WTC11 (cell line): ENCODE results near the gene ADAT2. TPM values are rescaled to one million over a fixed set of nuclear protein-coding genes. Genes with fewer than 3 reads are reported as not detected.
"Not testable (repeated sequence)": the region's sequence is repeated elsewhere in the genome, so short reads cannot be mapped to it uniquely, and the experiment has no call there.

Experiments used
- ATAC-seq: fragments of 200-7000 bp; cut with Tn5 transposase; 2 replicates; pipeline ENCODE4 v1.10.0; 2021; ENCODE audit warnings: mild to moderate bottlenecking, moderate library complexity
- CTCF ChIA-PET: fragments of 300-600 bp; sonication (Branson Sonifier 250); formaldehyde crosslinking; loops from one replicate; lab custom pipeline; 2021; ENCODE audit warnings: antibody characterized with exemption; lab: Charles Lee
- POLR2A ChIA-PET: fragments of 350-600 bp; sonication (Branson Sonifier 250); formaldehyde crosslinking; loops from one replicate; lab custom pipeline; 2021; ENCODE audit warnings: antibody characterized with exemption; lab: Charles Lee
- DNase-seq: peaks from one replicate; pipeline ENCODE4 v3.0.0; 2021; ENCODE audit warnings: low spot score
- H3K27ac Mint-ChIP-seq: 2 replicates; pipeline ENCODE4 v1.8.0; 2021; ENCODE audit warnings: mixed read lengths
- H3K27me3 Mint-ChIP-seq: 2 replicates; pipeline ENCODE4 v1.8.0; 2021; ENCODE audit warnings: low read depth, mild to moderate bottlenecking, moderate library complexity, mixed read lengths
- H3K36me3 Mint-ChIP-seq: 2 replicates; pipeline ENCODE4 v1.8.0; 2021; ENCODE audit warnings: mixed read lengths
- H3K4me1 Mint-ChIP-seq: 2 replicates; pipeline ENCODE4 v1.8.0; 2022; ENCODE audit warnings: mixed read lengths
- H3K4me3 Mint-ChIP-seq: 2 replicates; pipeline ENCODE4 v1.8.0; 2021; ENCODE audit warnings: mild to moderate bottlenecking, moderate library complexity, mixed read lengths
- H3K9me3 Mint-ChIP-seq: 2 replicates; pipeline ENCODE4 v1.8.0; 2021; ENCODE audit warnings: mixed read lengths
- ATF1 ChIP-seq: sonication (generic); formaldehyde crosslinking; IDR thresholded peaks from 2 replicates; pipeline ENCODE4 v1.8.1; 2023; ENCODE audit warnings: mild to moderate bottlenecking, moderate library complexity, missing genetic modification reagents
- CBFB ChIP-seq: sonication (generic); formaldehyde crosslinking; IDR thresholded peaks from 2 replicates; pipeline ENCODE4 v1.8.1; 2022; ENCODE audit warnings: mild to moderate bottlenecking, low read depth, missing genetic modification reagents
- FOXJ3 ChIP-seq: sonication (generic); formaldehyde crosslinking; IDR thresholded peaks from 2 replicates; pipeline ENCODE4 v1.9.0; 2021; ENCODE audit warnings: missing genetic modification reagents, mild to moderate bottlenecking, borderline replicate concordance
- FOXK1 ChIP-seq: sonication (generic); formaldehyde crosslinking; IDR thresholded peaks from 2 replicates; pipeline ENCODE4 v1.8.0; 2022; ENCODE audit warnings: mild to moderate bottlenecking, moderate library complexity, missing genetic modification reagents
- GABPB1 ChIP-seq: sonication (generic); formaldehyde crosslinking; IDR thresholded peaks from 2 replicates; pipeline ENCODE4 v1.8.1; 2023; ENCODE audit warnings: mild to moderate bottlenecking, missing genetic modification reagents
- JUN ChIP-seq: sonication (generic); formaldehyde crosslinking; IDR thresholded peaks from 2 replicates; pipeline ENCODE4 v1.8.0; 2023; ENCODE audit warnings: mild to moderate bottlenecking, missing genetic modification reagents
- NFATC4 ChIP-seq: fragments of 250-450 bp; sonication (Bioruptor Pico); IDR thresholded peaks from 2 replicates; pipeline ENCODE4 v1.9.0; 2021; ENCODE audit warnings: mild to moderate bottlenecking
- NFYB ChIP-seq: sonication (generic); formaldehyde crosslinking; conservative IDR thresholded peaks from 2 replicates; pipeline ENCODE4 v1.8.0; 2022; ENCODE audit warnings: low read depth, missing genetic modification reagents
- NR2C2 ChIP-seq: sonication (generic); formaldehyde crosslinking; IDR thresholded peaks from 2 replicates; pipeline ENCODE4 v1.8.0; 2022; ENCODE audit warnings: mild to moderate bottlenecking, missing genetic modification reagents
- RORB ChIP-seq: fragments of 250-450 bp; sonication (Bioruptor Pico); IDR thresholded peaks from 2 replicates; pipeline ENCODE4 v1.9.0; 2021; ENCODE audit warnings: mild to moderate bottlenecking
- SOX15 ChIP-seq: fragments of 250-450 bp; sonication (Bioruptor Pico); IDR thresholded peaks from 2 replicates; pipeline ENCODE4 v1.9.0; 2021; ENCODE audit warnings: mild to moderate bottlenecking
- TCF7 ChIP-seq: sonication (generic); formaldehyde crosslinking; IDR thresholded peaks from 2 replicates; pipeline ENCODE4 v1.8.0; 2022; ENCODE audit warnings: mild to moderate bottlenecking, low read depth, missing genetic modification reagents, moderate library complexity
- ZNF263 ChIP-seq: sonication (generic); formaldehyde crosslinking; IDR thresholded peaks from 2 replicates; pipeline ENCODE4 v1.8.1; 2022; ENCODE audit warnings: low read depth, mild to moderate bottlenecking, moderate library complexity, missing genetic modification reagents
- ZNF423 ChIP-seq: fragments of 250-450 bp; sonication (Bioruptor Pico); IDR thresholded peaks from 2 replicates; pipeline ENCODE4 v2.1.2; 2022; ENCODE audit warnings: mild to moderate bottlenecking, moderate library complexity
- ZNF671 ChIP-seq: fragments of 250-450 bp; sonication (Bioruptor Pico); IDR thresholded peaks from 2 replicates; pipeline ENCODE4 v1.8.0; 2021; ENCODE audit warnings: mild to moderate bottlenecking
- total RNA-seq: library from RNA; stranded (reverse); gene quantifications from 3 replicates; pipeline ENCODE4 v1.2.3, GENCODE V29; 2021
- TF ChIP-seq, protein P1 (sequence below): sonication (generic); formaldehyde crosslinking; conservative IDR thresholded peaks from 2 replicates; pipeline ENCODE4 v1.8.1; 2023; ENCODE audit warnings: mild to moderate bottlenecking, low read depth, missing genetic modification reagents, moderate library complexity
- TF ChIP-seq, protein P2 (sequence below): fragments of 250-450 bp; sonication (Bioruptor Pico); IDR thresholded peaks from 2 replicates; pipeline ENCODE4 v1.9.0; 2021; ENCODE audit warnings: mild to moderate bottlenecking
- TF ChIP-seq, protein P3 (sequence below): sonication (generic); formaldehyde crosslinking; IDR thresholded peaks from 2 replicates; pipeline ENCODE4 v1.8.1; 2023; ENCODE audit warnings: mild to moderate bottlenecking, missing genetic modification reagents
- TF ChIP-seq, protein P4 (sequence below): sonication (generic); formaldehyde crosslinking; IDR thresholded peaks from 2 replicates; pipeline ENCODE4 v1.8.1; 2023; ENCODE audit warnings: mild to moderate bottlenecking, missing genetic modification reagents, moderate library complexity
- TF ChIP-seq, protein P5 (sequence below): sonication (generic); formaldehyde crosslinking; IDR thresholded peaks from 2 replicates; pipeline ENCODE4 v1.8.1; 2023; ENCODE audit warnings: mild to moderate bottlenecking, missing genetic modification reagents

Gene ADAT2
- total RNA-seq, 1 experiment from 2014 or later, result 13.3 TPM

DNA sequence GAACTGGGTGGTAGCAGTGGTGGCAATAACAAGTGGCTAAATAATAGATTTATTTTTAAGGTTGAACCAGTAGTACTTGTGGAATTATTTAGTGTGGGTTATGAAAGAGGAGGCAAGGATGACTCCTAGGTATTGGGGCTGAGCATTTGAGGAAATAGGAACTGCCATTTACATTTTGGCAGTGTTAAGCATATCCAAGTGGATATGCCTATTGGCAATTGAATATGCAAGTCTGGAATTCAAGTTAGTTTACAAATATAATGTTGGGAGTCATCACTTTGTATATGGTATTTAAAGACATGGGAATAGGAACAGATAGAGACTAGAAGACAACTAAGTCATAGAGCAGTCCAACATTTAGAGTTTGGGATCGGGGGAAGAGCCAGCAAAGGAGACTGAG lies 26.1 kb upstream of the ADAT2 start (continued):
- TF ChIP-seq, protein P1, sequence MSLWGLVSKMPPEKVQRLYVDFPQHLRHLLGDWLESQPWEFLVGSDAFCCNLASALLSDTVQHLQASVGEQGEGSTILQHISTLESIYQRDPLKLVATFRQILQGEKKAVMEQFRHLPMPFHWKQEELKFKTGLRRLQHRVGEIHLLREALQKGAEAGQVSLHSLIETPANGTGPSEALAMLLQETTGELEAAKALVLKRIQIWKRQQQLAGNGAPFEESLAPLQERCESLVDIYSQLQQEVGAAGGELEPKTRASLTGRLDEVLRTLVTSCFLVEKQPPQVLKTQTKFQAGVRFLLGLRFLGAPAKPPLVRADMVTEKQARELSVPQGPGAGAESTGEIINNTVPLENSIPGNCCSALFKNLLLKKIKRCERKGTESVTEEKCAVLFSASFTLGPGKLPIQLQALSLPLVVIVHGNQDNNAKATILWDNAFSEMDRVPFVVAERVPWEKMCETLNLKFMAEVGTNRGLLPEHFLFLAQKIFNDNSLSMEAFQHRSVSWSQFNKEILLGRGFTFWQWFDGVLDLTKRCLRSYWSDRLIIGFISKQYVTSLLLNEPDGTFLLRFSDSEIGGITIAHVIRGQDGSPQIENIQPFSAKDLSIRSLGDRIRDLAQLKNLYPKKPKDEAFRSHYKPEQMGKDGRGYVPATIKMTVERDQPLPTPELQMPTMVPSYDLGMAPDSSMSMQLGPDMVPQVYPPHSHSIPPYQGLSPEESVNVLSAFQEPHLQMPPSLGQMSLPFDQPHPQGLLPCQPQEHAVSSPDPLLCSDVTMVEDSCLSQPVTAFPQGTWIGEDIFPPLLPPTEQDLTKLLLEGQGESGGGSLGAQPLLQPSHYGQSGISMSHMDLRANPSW (CRISPR knock-in tag), result no peak
- TF ChIP-seq, protein P2, sequence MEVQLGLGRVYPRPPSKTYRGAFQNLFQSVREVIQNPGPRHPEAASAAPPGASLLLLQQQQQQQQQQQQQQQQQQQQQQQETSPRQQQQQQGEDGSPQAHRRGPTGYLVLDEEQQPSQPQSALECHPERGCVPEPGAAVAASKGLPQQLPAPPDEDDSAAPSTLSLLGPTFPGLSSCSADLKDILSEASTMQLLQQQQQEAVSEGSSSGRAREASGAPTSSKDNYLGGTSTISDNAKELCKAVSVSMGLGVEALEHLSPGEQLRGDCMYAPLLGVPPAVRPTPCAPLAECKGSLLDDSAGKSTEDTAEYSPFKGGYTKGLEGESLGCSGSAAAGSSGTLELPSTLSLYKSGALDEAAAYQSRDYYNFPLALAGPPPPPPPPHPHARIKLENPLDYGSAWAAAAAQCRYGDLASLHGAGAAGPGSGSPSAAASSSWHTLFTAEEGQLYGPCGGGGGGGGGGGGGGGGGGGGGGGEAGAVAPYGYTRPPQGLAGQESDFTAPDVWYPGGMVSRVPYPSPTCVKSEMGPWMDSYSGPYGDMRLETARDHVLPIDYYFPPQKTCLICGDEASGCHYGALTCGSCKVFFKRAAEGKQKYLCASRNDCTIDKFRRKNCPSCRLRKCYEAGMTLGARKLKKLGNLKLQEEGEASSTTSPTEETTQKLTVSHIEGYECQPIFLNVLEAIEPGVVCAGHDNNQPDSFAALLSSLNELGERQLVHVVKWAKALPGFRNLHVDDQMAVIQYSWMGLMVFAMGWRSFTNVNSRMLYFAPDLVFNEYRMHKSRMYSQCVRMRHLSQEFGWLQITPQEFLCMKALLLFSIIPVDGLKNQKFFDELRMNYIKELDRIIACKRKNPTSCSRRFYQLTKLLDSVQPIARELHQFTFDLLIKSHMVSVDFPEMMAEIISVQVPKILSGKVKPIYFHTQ (CRISPR knock-in tag), result no peak

DNA sequence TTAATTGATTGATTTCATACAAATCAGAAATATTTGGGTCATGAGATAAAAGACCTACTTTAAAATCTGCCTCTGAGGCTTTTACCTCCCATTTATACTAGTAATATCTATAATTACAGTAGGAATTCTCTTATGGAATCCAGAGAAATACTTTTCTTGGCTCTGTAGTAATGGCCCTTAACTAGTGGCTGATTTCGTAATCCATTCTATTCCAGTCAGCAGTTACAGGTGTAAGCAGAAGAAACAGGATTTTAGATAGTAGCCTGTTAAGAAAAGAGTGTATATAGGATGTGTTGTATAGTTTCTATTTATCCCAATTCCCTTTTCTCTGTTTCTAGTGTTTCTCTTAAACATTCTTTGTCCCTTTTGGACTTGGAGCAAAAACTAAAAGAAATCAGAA lies 21.3 kb upstream of the ADAT2 start:
- Mint-ChIP-seq H3K27me3 (no peaks in the 10 kb centered on the region), H3K36me3 (peaks cover 14% of the 10 kb centered on the region), H3K4me1 (no peaks in the 10 kb centered on the region), H3K4me3 (no peak overlapping the region), H3K9me3 (no peaks in the 10 kb centered on the region), H3K27ac (no peak overlapping the region)
- CTCF ChIA-PET, result no interaction called here
- DNase-seq (no peak), ATAC-seq (no peak)
- TF ChIP-seq FOXK1 (CRISPR knock-in tag), result no peak
- TF ChIP-seq, protein P3, sequence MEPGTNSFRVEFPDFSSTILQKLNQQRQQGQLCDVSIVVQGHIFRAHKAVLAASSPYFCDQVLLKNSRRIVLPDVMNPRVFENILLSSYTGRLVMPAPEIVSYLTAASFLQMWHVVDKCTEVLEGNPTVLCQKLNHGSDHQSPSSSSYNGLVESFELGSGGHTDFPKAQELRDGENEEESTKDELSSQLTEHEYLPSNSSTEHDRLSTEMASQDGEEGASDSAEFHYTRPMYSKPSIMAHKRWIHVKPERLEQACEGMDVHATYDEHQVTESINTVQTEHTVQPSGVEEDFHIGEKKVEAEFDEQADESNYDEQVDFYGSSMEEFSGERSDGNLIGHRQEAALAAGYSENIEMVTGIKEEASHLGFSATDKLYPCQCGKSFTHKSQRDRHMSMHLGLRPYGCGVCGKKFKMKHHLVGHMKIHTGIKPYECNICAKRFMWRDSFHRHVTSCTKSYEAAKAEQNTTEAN (CRISPR knock-in tag), result no peak
- TF ChIP-seq FOXJ3, result no peak
- no peak for TF ChIP-seq GABPB1
- no peak for TF ChIP-seq JUN (CRISPR knock-in tag)
- POLR2A ChIA-PET, result no interaction called here

DNA sequence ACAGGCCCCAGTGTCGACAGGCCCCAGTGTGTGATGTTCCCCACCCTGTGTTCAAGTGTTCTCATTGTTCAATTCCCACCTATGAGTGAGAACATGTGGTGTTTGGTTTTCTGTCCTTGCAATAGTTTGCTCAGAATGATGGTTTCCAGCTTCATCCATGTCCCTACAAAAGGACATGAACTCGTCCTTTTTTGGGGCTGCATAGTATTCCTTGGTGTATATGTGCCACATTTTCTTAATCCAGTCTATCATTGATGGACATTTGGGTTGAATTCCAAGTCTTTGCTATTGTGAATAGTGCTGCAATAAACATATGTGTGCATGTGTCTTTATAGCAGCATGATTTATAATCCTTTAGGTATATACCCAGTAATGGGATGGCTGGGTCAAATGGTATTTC lies 18.3 kb upstream of the ADAT2 start:
- H3K27me3 Mint-ChIP-seq, H3K27ac Mint-ChIP-seq, H3K9me3 Mint-ChIP-seq, DNase-seq, POLR2A ChIA-PET, ATAC-seq, H3K36me3 Mint-ChIP-seq, CTCF ChIA-PET, H3K4me3 Mint-ChIP-seq, H3K4me1 Mint-ChIP-seq: not testable (repeated sequence)

DNA sequence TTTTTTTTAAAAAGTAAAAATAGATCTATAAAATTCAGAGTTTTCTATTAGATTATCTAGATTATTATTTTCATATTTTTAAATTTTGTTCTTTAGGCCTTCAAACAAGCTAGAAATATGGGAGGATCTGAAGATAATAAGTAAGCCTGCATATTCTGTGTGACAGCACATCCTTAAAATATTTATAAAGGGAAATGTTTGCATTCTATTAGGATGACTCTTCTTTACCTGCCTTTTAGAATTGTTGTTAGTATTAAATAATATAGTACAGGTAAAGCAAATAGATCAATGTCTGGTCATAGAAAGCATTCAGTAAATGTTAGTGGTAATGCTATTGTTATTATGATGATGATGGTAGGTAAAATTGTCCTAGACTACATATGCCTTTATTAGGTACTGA lies 17.5 kb upstream of the ADAT2 start:
- POLR2A ChIA-PET, result no interaction called here
- 0 out of 2 replicates have a peak, but pooled peaks cover 5% of the 10 kb centered on the region for H3K36me3 Mint-ChIP-seq
- no peak overlapping the region for H3K27ac Mint-ChIP-seq
- H3K9me3 Mint-ChIP-seq, result no peaks in the 10 kb centered on the region
- CTCF ChIA-PET, result no interaction called here
- DNase-seq (no peak), ATAC-seq (no peak)
- no peaks in the 10 kb centered on the region for H3K4me1 Mint-ChIP-seq
- H3K4me3 Mint-ChIP-seq, result no peak overlapping the region
- H3K27me3 Mint-ChIP-seq, result no peaks in the 10 kb centered on the region
- TF ChIP-seq NFYB (CRISPR knock-in tag) (no peak), RORB (no peak)

DNA sequence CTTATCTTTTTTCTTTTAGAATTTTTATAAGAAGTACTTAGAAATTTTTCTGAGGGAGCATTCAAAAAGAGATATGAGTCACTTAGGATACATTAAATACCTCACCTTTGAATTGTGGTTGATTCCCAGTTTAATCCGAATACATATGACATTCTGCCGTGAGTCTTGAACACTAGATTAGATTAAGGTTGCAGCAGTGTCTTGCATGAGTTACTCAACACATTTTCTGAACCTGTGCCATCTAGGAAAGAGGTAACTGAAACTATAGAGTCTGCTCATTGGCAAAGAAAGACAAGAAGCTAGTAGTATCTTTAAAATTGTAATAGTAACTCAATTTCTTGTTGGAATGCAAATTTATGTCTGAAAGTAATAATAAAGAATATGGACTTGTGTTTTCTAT lies 15.1 kb upstream of the ADAT2 start:
- Mint-ChIP-seq H3K4me3 (no peak overlapping the region), H3K27ac (no peak overlapping the region), H3K36me3 (0 out of 2 replicates have a peak, but pooled peaks cover 4% of the 10 kb centered on the region), H3K27me3 (no peaks in the 10 kb centered on the region), H3K9me3 (no peaks in the 10 kb centered on the region), H3K4me1 (no peaks in the 10 kb centered on the region)
- ATAC-seq (no peak), DNase-seq (no peak)
- ChIA-PET CTCF (no interaction called here), POLR2A (no interaction called here)
- TF ChIP-seq ATF1 (no peak), NR2C2 (CRISPR knock-in tag) (no peak), ZNF423 (CRISPR knock-in tag) (no peak), CBFB (CRISPR knock-in tag) (no peak), TCF7 (CRISPR knock-in tag) (no peak), NFATC4 (no peak), ZNF263 (no peak), RORB (no peak), ZNF671 (CRISPR knock-in tag) (no peak), SOX15 (CRISPR knock-in tag) (no peak)
- TF ChIP-seq, protein P4, sequence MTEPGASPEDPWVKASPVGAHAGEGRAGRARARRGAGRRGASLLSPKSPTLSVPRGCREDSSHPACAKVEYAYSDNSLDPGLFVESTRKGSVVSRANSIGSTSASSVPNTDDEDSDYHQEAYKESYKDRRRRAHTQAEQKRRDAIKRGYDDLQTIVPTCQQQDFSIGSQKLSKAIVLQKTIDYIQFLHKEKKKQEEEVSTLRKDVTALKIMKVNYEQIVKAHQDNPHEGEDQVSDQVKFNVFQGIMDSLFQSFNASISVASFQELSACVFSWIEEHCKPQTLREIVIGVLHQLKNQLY (CRISPR knock-in tag), result no peak
- TF ChIP-seq, protein P5, sequence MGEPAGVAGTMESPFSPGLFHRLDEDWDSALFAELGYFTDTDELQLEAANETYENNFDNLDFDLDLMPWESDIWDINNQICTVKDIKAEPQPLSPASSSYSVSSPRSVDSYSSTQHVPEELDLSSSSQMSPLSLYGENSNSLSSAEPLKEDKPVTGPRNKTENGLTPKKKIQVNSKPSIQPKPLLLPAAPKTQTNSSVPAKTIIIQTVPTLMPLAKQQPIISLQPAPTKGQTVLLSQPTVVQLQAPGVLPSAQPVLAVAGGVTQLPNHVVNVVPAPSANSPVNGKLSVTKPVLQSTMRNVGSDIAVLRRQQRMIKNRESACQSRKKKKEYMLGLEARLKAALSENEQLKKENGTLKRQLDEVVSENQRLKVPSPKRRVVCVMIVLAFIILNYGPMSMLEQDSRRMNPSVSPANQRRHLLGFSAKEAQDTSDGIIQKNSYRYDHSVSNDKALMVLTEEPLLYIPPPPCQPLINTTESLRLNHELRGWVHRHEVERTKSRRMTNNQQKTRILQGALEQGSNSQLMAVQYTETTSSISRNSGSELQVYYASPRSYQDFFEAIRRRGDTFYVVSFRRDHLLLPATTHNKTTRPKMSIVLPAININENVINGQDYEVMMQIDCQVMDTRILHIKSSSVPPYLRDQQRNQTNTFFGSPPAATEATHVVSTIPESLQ (CRISPR knock-in tag), result no peak
